Stimulated activated CD8-positive, alpha-beta memory T cell treated with anti-CD3 and anti-CD28 coated beads, Interleukin-12 subunit alpha, Interleukin-12 subunit beta, amount 100 ng/mL, for 1 hour (primary cell): Measurements from ENCODE around the gene OR2T33.
"Not testable (repeated sequence)": the region's sequence is repeated elsewhere in the genome, so short reads cannot be mapped to it uniquely, and the experiment has no call there.

ENCODE experiments used
- DNase-seq: peaks from one replicate; pipeline ENCODE4 v3.0.0-alpha.2; 2020; ENCODE audit warnings: low read depth

OR2T33 gene, protein sequence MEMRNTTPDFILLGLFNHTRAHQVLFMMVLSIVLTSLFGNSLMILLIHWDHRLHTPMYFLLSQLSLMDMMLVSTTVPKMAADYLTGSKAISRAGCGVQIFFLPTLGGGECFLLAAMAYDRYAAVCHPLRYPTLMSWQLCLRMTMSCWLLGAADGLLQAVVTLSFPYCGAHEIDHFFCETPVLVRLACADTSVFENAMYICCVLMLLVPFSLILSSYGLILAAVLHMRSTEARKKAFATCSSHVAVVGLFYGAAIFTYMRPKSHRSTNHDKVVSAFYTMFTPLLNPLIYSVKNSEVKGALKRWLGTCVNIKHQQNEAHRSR

DNA sequence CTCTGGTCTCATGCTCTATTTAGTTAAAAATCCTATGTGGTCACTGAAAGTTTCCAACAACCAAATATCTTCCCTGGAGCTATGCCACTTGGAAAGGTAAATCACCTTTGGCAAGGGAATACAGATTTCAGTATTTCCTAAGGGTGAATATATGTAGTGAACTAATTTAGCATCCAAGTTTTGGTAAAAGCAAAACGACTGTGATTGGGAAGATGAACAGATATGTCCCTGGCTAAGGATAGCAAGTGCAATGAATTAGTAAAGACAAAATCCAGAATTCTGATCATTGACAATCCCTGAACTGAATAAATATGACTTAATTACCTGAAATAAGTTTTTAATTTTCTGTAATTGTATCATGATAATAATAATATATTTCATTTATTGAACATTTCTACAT is at the start of gene OR2T33:
TSS of gene OR2T33 (minus strand) at position 101 of the 400 bp plus-strand sequence. CDS start 4,162 bp downstream, outside the sequence.
- no peak for DNase-seq

DNA sequence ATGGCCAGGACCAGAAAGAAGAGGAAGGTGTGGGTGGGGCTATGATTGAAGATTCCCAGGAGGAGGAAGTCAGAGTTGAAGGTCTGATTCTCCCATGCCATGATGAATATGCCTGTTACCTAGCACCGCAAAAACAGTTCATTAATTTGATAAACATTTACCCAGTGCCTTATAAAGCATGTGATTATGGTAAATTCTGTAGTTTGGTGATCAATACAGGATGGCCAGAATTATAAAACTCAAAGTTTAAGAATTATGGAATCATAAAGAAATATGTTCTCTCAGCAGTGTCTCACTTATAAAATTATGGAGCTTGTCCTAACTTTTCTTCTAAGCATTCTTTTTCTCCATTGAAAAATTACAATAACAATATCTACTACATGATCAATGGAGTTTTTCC is 46.7 kb upstream of the OR2T33 start, which contains the start of gene OR2M7:
TSS of gene OR2M7 (minus strand) at position 101 of the 400 bp plus-strand sequence. CDS start at position 101, 0 bp downstream.
- no peak for DNase-seq

DNA sequence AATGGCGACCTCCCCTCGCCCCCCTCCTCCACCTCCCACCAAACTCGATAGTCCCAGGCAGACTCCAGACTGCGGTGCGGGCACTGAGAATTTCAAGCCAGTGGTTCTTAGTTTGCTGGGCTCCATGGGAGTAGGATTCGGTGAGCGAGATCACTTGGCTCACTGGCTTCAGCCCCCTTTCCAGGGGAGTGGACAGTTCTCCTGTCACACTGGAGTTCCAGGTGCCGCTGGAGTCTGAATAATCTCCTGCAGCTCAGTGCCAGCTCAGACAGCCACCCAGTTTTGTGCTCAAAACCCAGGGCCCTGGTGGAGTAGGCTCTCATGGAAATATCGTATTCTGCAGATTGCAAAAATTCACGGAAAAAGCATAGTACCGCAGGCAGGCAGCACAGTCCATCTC is 39.0 kb upstream of the OR2T33 start:
- DNase-seq = no peak

DNA sequence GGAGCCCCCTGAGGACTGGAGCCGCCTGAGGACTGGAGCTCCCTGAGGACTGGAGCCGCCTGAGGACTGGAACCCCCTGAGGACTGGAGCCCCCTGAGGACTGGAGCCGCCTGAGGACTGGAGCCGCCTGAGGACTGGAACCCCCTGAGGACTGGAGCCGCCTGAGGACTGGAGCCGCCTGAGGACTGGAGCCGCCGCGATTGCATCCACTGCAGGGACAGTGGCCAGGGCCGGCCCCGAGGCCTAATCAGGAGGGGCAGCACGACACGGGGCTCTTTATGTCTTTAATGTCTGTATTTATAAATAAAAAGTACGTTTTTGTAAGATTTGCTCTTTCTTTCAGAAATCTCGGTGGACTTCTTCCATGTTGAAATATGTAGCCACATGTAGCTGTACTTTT is 29.0 kb upstream of the OR2T33 start:
- DNase-seq = not testable (repeated sequence)

DNA sequence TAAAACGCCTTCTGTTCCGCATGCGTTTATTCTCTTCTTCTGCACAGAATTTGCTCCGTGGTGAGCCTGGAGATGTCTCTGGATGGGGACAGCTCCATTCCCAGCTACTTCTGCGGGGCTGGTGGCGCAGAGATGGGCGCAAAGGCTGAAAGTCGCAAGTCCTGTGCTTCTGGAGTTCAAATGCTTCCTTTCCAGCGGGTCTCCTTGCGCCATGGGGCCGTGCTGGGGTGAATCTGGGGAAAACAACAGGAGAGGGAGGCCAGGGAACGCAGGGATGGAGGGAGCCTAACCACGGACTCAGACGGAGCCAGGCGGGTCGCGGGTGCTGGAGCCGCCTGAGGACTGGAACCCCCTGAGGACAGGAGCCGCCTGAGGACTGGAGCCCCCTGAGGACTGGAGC is 28.3 kb upstream of the OR2T33 start:
- DNase-seq = no peak

DNA sequence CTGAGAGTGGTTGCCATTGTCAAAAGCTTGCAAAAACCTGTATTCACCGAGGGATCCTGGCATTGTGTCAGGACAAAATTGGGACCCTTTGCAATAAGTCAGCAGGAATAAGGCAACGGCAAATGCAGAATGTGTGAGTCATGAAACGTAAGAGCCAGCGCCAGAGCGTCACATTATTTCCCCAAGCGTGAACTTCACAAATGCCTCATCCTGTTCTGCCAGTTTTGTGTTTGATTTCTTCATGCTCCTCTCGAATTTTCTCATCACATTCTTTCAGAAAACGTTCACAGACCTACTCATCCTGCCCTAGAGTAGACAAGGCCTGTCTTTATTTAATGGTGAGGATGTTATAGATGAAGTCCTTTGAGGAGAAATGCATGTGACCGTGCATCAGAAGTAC is 27.9 kb upstream of the OR2T33 start:
- not testable (repeated sequence) for DNase-seq

DNA sequence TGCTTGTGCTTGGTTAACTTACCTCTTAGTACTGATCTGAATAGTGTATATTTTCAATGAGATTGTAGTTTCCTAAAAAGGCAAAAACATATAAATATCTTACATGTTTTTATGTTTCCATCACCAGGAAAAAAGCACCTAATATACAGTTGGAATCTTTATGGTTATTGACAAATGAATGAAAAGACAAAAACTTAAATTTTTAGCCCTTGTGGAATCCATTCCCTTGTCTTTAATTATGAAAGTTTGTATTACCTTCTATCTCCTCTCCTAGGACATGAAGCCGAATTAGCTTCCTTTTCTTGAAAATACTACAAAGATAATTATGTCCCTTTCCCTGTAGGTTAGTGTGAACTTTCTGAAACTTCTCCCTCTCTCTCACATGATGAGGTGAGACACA is 25.5 kb upstream of the OR2T33 start, which contains the start of gene OR2T12:
TSS of gene OR2T12 (minus strand) at position 101 of the 400 bp plus-strand sequence. CDS start 7,846 bp downstream, outside the sequence.
- DNase-seq = no peak

DNA sequence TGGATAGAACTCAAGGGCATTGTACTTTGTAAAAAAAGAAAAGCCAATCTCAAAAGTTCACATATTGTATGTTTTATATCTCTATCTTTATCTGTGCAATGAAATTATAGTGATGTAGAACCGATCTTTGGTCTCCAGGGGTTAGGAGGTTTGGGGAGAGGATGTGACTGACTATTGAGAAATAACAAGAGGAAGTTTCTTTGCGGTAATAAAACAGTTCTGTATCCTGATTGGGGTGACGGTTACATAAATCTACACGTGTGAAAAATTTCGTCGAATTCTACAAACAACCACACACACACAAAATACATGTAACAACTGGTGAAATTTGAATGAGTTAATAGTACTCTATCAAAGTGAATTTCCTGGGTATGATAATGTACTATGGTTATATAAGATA is 10.6 kb upstream of the OR2T33 start:
- no peak for DNase-seq

DNA sequence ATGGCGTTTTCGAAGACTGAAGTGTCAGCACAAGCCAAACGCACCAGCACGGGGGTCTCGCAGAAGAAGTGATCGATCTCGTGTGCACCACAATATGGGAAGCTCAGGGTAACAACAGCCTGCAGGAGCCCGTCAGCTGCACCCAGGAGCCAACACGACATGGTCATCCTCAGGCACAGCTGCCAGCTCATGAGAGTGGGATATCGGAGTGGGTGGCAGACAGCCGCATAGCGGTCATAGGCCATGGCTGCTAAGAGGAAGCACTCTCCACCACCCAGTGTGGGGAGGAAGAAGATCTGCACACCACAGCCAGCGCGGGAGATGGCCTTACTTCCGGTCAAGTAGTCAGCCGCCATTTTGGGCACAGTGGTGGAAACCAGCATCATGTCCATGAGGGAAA is 4.6 kb downstream of the OR2T33 start:
- not testable (repeated sequence) for DNase-seq

DNA sequence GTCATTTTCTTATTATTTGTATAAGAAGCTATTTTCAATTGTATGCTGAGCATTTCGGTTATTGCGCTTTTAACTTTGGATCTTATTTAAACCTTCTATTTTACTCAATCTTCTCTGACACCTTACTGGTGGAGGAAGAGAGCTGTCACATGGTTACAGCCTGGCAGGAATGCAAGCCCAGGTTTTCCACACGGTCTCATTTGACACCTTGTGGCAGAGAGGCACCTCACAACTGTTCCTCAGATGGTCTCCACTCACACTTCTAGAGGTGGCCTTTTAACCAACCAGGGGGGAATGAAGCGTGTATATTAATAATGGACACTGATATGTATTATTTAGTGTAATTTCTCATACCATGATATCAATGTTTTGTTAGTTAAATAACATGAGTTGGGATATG is 9.6 kb downstream of the OR2T33 start:
- DNase-seq = no peak

DNA sequence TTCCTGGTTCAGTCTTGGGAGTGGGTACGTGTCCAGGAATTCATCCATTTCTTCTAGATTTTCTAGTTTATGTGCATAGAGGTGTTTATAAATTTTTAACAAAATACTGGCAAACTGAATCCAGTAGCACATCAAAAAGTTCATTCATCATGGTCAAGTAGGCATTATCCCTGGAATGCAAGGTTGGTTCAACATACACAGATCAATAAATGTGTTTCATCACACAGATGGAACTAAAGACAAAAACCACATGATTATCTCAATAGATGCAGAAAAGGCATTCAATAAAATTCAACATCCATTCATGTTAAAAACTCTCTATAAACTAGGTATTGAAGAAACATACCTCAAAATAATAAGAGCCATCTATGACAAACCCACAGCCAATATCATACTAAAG is 18.5 kb downstream of the OR2T33 start:
- not testable (repeated sequence) for DNase-seq

DNA sequence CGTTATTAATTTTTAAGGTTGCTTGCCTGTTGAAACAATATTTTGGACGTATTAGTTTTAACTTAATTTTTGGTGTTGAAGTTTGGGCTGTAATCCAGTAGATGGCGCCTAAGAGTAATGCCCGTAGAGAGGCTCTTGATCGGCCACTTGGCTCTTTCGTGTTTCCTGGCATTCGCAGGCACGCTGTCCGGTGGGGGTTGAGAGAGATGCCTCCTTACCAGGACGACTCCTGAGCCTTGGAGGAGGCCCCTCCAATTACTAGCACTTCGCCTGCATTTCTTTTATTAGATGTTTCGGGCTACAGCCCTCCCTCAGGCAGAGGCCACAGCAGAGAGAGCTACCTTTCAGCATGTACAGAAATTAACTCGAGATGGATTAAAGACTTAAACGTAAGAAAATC is 34.6 kb downstream of the OR2T33 start:
- no peak for DNase-seq

DNA sequence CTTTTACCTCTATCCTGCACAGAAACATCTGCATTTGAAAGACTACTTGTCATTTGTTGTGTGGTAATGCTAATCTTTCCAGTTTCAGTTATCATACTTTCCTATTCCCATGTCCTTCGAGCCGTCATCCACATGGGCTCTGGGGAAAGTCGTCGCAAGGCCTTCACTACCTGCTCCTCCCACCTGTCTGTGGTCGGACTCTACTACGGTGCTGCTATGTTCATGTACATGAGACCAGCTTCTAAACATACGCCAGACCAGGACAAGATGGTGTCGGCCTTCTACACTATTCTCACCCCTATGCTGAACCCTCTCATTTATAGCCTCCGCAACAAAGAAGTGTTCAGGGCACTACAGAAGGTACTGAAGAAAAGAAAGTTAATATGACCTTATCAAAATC is 38.3 kb downstream of the OR2T33 start:
- DNase-seq = no peak

DNA sequence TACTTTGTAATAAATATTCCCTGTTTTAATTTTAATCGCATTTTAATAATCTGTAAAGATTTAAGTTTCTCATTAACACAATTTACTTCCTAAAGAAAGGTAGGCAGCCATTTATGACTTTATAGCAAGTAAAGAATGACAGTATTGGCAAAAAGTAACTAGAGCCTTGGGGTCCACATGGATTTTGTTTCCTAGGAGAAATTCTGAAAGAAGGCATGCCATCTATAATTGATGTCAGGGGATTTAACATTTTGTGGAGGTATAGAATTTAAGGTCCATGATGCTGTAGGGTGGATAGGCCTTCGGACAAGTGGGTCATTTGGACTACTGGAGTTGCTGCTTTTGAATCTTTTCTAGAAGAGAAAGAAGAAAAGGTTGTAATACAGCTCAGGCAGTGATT is 46.7 kb downstream of the OR2T33 start, which contains the start of gene OR2M4:
TSS of gene OR2M4 (plus strand) at position 301 of the 400 bp plus-strand sequence. CDS start 7,512 bp downstream, outside the sequence.
- no peak for DNase-seq

DNA sequence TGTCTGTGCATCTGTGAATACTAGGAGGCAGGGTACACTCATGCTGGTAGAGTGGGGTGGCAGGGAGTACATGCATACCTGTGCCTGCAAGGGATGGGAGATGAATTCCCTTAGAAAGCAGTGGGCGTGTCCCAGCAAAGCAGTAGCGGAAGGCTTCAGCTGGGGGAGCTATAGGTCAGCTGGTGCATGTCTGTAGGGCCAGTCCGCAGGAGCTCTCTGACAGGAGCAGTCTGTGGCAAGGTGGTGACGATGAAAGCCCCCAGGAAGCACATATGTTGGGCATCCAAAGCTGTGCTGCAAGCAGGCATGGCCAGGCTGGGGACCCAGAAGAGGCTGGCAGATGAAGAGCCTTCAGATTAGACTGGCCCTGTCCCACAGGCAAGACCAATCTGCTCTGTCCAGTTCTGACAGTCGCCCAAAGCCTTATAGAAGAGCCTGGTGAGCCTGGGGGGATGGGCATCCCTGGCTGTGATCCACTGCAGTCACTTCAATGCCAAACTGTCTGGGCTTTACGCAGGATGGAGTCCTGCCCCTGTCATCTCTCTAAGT is 48.3 kb downstream of the OR2T33 start:
- no peak for DNase-seq

DNA sequence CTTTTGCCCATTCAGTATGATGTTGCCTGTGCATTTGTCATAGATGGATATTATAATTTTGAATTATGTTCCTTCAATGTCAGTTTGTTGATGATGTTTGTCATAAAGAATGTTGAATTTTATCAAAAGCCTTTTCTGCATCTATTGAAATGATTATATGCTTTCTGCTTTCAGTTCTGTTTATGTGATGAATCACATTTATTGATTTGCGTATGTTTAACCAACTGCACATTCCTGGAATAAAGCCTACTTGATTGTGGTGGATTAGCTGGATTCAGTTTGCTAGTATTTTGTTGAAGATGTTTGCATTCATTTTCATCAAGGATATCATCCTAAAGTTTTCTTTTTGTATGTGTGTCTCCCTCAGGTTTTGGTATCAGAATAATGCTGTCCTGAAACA is 52.2 kb downstream of the OR2T33 start:
- DNase-seq = no peak
